Glutamatergic neuron (in vitro differentiated cells): ENCODE data around the gene SCLT1. TPM values are rescaled to one million over a fixed set of nuclear protein-coding genes. Genes with fewer than 3 reads are reported as not detected.

ENCODE experiments used
- DNase-seq: peaks from one replicate; pipeline ENCODE4 v3.0.0; 2022
- H3K27ac Mint-ChIP-seq: one replicate; pipeline ENCODE4 v1.8.0; 2020; ENCODE audit warnings: mild to moderate bottlenecking, mixed read lengths, inconsistent platforms; ENCODE audit not compliant: unreplicated experiment
- H3K27me3 Mint-ChIP-seq: one replicate; pipeline ENCODE4 v1.8.0; 2020; ENCODE audit warnings: mild to moderate bottlenecking, moderate library complexity, mixed read lengths, inconsistent platforms; ENCODE audit not compliant: unreplicated experiment
- H3K36me3 Mint-ChIP-seq: one replicate; pipeline ENCODE4 v1.8.0; 2020; ENCODE audit warnings: mild to moderate bottlenecking, mixed read lengths, inconsistent platforms; ENCODE audit not compliant: unreplicated experiment
- H3K4me1 Mint-ChIP-seq: one replicate; pipeline ENCODE4 v1.8.0; 2020; ENCODE audit warnings: mild to moderate bottlenecking, low read depth, mixed read lengths, inconsistent platforms; ENCODE audit not compliant: unreplicated experiment
- H3K4me3 Mint-ChIP-seq: one replicate; pipeline ENCODE4 v1.8.0; 2020; ENCODE audit warnings: mild to moderate bottlenecking, mixed read lengths, inconsistent platforms; ENCODE audit not compliant: unreplicated experiment
- H3K9me3 Mint-ChIP-seq: one replicate; pipeline ENCODE4 v1.8.0; 2020; ENCODE audit warnings: mild to moderate bottlenecking, moderate library complexity, mixed read lengths, inconsistent platforms; ENCODE audit not compliant: unreplicated experiment
- CTCF ChIP-seq: fragments of 200-600 bp; sonication (generic); IDR thresholded peaks from one replicate; pipeline ENCODE4 v1.5.0; 2021; ENCODE audit not compliant: partially characterized antibody, unreplicated experiment
- total RNA-seq: library from RNA; stranded (reverse); fragmentation: NEBNext Ultra II Directional; extraction: Animal tissue kit (Norgen Biotek cat#: 25700); gene quantifications from one replicate; pipeline ENCODE4 v1.2.1, GENCODE V29; 2021; ENCODE audit not compliant: unreplicated experiment

The SCLT1 gene
- total RNA-seq, 1 donor from 2014 or later, result 15.6 TPM

- peaks cover 5% of the 10 kb centered on the region for H3K9me3 Mint-ChIP-seq
- TF ChIP-seq CTCF, result no peak
- no peaks in the 10 kb centered on the region for H3K27me3 Mint-ChIP-seq
- DNase-seq, result no peak
- no peak overlapping the region for H3K4me3 Mint-ChIP-seq
- no peak overlapping the region for H3K27ac Mint-ChIP-seq
- H3K4me1 Mint-ChIP-seq, result peaks cover 3% of the 10 kb centered on the region
- peaks cover 5% of the 10 kb centered on the region for H3K36me3 Mint-ChIP-seq
Measured at GRCh38 chr4:128858879-128859671, 234.3 kb downstream of the SCLT1 start.

DNA sequence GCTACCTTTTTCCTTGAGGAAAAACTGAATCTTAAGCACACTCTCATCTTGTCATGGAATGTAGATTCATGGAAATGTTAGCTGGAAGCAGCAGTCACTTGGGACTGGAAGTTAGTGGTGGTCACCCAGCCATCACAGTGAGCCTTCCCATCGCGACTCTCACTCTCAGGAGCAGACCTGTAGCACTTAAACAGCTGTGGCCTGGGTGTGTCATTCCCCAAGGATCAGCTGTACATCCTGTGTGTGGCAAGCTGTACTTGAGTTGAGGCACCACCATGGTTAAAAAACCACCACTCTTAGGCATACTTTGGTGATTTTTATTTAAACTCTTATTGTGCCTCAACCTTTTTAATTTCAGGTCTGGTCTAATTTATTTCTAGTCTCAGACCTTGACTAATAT is 237.1 kb downstream of the SCLT1 start:
- TF ChIP-seq CTCF, result no peak
- H3K9me3 Mint-ChIP-seq, result peaks cover 3% of the 10 kb centered on the region
- peaks cover 5% of the 10 kb centered on the region for H3K36me3 Mint-ChIP-seq
- H3K27me3 Mint-ChIP-seq, result no peaks in the 10 kb centered on the region
- no peak overlapping the region for H3K27ac Mint-ChIP-seq
- no peak for DNase-seq
- H3K4me3 Mint-ChIP-seq, result no peak overlapping the region
- peaks cover 3% of the 10 kb centered on the region for H3K4me1 Mint-ChIP-seq

DNA sequence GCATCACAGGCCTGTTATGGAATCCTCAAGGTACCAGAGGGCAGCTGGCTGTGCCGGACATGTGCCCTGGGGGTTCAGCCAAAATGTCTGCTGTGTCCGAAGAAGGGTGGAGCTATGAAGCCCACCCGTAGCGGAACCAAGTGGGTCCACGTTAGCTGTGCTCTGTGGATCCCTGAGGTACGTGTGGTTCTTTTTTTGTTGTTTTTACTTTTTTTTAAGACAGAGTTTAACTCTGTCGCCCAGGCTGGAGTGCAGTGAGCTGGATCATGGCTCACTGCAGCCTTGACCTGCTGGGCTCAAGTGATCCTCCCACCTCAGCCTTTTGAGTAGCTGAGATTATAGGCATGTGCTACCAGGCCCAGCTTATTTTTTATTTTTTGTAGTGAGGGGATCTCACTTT is 237.7 kb downstream of the SCLT1 start:
- Mint-ChIP-seq H3K27ac (no peak overlapping the region), H3K36me3 (peaks cover under 1% of the 10 kb centered on the region), H3K9me3 (peaks cover 3% of the 10 kb centered on the region), H3K27me3 (no peaks in the 10 kb centered on the region), H3K4me1 (peaks cover 3% of the 10 kb centered on the region), H3K4me3 (no peak overlapping the region)
- no peak for DNase-seq
- no peak for TF ChIP-seq CTCF

- no peak overlapping the region for H3K27ac Mint-ChIP-seq
- peaks cover 4% of the 10 kb centered on the region for H3K36me3 Mint-ChIP-seq
Measured at GRCh38 chr4:128854433-128854832, 238.9 kb downstream of the SCLT1 start.

More at GRCh38 chr4:128854433-128854832, 238.9 kb downstream of the SCLT1 start:
- Mint-ChIP-seq H3K4me3 (no peak overlapping the region), H3K4me1 (peaks cover 3% of the 10 kb centered on the region), H3K27me3 (no peaks in the 10 kb centered on the region), H3K9me3 (peaks cover 3% of the 10 kb centered on the region)
- no peak for DNase-seq
- TF ChIP-seq CTCF, result no peak
